GM21737 (cell line): ENCODE measurements around the gene SH2D7.
A peak's percentile ranks its signal among the peaks of the same experiment; 100 is the strongest.
"Not testable (repeated sequence)": the region's sequence is repeated elsewhere in the genome, so short reads cannot be mapped to it uniquely, and the experiment has no call there.

Source experiments
- ATAC-seq: cut with Tn5 transposase; IDR thresholded peaks from one replicate; pipeline ENCODE4 v1.9.1; 2021; ENCODE audit warnings: mild to moderate bottlenecking, moderate library complexity; ENCODE audit not compliant: unreplicated experiment

Gene SH2D7

DNA sequence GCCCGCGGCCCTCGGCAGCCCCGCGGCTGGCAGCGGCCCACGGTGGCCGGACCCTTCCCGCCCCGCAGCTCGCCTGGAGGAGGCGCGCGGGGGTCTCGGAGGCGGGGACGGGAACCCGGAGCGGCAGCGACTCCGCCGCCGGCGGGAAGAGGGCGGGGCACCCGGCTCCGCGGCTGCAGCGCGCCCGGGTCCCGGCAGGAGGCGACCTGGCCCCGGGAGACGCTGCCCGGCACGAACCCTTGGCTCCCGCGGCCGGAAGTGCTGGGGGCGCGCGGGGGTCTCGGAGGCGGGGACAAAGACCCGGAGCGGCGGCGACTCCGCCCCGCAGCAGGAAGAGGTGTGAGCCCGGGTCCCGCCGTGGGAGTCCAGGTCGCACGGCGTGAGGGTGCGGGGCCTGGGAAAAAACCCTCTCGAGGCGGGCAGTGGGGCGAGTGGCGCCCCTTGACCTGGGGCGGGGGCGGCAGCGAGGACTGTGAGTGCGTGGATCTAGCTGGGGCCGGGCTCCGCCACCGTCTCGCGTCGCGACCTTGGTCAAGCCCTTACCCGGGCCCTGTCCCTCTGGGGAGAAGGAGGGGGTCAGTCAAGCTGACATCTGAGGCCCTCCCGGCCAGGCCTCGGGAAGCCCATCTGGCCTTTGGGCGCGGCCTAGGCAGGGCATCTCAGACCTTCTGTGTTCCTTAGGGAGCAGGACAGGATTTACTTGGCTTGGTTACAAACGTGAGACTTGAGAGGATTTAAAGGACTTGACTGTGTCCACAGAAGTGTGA is 39.1 kb downstream of the SH2D7 start, which contains the start of gene CIB2:
TSS of gene CIB2 (minus strand) at position 151 of the 767 bp plus-strand sequence. CDS start 230 bp downstream, outside the sequence.
- ATAC-seq = peak; percentile 78

DNA sequence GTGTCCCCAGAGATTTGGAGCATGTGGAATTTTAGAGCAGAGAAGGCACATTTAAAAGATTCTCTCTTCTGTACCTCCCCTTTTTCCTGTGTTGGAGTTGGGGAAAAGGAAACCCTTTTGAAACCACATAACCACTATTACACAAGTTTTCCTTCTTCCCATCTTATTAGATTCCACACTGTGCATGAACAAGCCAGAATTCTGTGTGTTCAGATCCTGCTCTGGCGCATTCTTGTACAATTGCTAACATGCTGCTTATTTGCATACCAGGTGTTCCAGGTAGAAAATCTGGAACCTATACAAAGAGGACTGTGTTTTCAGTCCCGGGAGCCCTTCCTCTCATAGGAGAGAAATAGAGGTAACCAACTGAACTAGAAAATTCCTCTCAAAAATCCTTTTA is 41.4 kb downstream of the SH2D7 start:
- ATAC-seq = no peak

DNA sequence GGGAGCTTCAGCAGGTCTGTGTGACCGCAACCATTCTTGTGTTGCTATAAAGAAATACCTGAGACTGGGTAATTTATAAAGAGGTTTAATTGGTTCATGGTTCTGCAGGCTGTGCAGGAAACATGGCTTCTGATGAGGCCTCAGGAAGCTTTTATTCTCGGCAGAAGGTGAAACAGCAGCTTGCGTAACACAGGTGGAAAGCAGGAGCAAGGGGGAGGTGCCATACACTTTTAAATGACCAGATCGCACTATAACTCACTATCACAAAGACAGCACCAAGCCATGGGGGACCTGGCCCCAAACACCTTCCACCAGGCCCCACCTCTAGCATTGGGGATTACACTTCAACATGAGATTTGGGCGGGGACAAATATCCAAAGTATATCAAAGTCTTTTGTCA is 47.2 kb downstream of the SH2D7 start:
- no peak for ATAC-seq

DNA sequence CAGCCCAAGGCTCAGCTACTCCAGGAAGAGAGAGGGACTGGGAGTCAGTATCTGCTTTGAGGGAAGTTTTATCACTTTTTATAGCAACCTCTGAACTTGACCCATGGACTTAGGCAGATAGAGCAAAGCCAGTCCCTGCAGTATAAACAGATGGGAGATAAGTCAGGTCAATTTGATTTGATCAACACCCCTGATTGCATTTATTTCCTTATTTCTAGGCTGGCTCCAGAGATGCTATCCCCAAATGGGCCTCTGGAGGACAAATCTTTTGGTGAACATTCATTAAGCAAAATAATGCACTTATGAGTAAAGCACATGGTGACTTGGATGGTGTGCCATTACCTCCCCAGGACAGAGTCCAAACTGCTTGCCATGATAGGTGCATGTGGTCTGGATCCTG is 47.9 kb downstream of the SH2D7 start:
- ATAC-seq = no peak

DNA sequence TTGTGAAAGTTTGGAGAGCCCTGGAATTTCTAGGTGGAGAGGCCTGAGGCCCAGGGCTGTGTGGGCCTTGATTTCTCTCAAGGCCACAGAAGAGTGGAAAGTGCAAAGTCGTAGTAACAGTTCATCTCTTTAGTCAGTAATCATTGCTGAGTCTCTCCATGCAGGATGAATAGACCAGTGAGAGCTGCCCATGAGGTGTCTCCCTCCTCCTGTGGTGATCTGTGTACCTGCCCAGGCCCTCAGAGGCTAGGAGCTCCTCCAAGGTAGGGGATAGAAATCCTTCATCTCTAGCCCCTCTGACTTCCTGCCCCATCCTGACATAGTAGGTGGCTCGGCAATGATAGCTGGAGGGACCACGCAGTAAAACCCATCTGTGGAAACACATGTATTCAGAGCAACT is 50.0 kb downstream of the SH2D7 start:
- ATAC-seq = no peak

DNA sequence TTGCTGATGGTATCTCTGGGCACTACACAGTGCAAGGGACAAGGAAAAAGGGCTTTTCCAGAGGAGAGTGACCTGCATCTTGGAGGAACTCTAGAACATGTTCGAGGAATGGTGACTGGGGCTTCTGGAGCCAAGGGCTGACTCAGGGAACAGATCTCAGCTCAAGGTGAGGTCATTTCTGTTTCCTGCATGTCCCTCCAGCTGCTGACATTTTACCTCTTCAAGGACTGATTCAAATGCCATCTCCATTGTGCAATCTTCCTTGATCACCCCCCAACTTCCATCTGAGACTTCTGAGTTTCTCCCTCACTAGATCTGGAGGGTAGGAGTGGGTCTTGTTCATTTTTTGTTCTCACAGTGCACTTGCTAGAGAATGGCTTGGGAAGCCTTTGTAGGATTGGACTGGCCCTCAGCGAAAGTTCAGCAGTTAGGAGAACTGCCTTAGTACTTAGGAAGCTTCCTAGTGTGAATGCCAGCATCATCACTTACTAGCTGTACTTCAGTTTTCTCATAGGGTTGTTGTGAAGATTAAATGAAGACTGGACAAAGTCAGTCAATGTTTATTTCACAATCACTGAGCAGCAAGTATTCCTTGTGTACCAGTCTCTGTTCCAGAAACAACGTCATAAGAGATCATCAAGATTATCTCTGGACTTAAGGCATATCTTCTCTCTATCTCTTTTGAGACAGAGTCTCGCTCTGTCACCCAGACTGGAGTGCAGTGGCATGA is 54.2 kb downstream of the SH2D7 start:
- no peak for ATAC-seq

DNA sequence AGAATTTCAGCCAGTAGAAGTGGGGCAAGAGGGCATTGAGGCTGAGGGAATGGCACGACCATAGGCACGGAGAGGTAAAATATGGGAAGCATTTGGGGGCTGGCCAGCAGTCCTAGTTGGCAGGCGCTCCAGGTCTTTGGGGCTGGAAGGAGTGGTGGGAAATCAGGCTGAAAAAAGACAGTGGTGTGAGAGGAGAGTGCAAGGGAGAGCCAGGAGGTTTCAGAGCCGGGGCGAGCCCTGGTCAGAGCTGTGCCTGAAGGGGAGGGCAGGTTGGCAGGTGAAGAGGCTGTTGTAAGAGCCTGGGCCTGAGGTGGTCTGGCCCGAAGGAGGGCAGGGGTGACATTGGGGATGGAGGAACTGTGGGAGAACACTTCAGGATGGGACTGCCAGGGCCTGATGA is 55.2 kb downstream of the SH2D7 start:
- no peak for ATAC-seq

DNA sequence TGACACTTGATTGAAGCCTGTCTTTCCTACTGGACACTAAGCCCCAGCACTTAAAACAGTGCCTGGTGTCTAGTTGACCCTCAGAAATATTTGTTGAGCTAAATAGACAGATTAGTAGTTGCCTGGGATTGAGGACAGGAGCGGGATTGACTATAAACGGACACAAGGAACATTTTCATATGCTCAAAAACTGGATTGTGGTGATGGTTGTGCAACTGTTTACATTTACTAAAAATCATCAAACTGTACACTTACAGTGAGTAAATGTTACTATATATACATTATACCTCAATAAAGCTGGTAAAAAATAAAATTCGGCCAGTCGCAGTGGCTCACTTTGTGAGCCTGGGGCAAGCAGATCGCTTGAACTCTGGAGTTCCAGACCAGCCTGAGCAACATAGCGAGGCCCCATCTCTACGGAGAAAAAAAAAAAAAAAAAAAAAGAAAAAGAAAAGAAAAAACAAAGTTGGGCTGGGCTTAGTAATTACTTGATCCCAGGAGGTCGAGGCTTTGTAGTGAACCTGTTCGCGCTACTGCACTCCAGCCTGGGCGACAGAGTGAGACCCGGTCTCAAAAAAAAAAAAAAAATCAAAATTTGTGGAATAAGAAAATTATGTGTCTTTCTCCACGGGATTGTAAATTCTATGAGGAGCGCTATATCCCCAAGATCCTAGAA is 56.2 kb downstream of the SH2D7 start:
- ATAC-seq = no peak

DNA sequence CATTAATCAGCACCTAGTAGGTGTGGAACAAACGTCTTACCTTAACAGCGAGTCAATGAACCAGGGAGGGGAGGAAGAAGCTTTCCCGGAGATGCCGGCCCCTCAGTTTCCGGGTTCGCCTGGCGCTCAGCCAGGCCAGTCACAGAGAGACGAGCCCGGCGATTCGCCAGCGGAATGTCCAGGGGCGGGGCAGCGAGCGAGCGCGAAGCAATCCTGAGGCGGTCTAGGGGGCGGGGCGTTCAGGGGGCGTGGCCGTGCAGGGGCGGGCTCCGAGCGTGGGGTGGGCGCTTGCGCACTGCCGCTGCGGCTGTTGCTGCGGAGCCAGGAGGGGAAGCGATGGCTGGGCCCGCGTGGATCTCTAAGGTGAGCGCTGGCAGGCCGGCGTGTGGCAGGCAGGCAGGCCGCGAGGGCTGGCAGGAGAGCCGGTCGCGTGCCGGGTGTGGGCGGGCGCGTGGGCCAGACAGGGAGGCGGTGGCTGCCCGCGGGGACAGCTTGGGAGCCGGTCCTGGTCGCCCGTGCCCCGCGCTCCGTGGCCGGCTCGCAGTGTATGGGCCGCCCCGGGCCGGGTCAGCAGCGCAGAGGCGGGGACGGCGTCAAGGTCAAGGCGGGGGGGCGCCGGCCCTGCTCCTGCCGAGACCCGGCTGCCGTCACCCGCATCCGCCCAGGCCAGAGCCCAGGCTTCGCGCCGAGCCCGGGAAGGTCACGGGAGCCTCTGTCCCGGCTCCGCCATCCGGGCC is 56.9 kb downstream of the SH2D7 start, which contains the start of gene IDH3A:
TSS of gene IDH3A (plus strand) at position 295 of the 737 bp plus-strand sequence. CDS start at position 337, 42 bp downstream.
- peak; percentile 83 for ATAC-seq

DNA sequence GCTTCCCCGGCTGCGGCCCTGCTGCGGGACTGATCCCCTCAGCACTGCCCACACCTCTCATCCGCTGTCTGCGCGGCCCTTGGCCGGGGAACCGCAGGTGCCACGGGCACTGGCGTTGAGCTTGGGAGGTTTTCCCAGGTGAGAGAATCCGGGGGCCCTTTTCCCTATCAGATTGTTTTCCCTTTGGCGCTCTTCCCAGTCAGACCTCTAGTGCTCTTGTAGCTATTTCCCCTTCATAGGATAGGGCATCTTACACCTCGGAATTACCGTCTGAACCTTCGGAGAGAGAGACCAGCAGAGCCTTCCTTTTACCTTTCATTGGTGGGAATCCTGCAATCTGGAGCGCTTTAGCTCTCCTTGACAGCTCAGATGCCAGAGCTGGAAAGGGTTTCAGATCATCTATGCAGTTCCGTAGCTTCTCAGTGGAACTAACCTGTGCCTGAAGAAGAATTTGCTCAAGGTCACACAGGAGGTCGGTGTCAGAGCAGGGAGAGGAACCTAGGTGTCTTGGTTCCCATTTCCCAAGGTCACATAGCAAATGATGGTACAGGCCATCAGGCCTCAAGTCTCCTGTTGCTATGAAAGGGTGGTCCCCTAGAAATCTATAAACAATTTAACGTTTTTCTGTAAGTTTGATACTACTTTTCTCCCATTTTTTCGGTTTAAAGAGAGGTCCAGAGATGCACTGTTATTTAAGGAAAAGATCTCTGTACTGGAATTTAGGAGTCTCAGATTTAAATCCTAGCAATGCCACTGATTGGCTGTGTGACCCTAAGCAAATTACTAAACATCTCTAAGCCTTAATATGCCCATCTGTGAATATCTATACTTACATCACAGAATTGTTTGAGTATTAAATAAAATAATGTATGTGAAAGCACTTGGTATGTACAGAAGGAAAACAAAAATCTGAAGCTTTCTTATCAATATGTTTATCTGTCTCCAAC is 57.7 kb downstream of the SH2D7 start:
- ATAC-seq = no peak

DNA sequence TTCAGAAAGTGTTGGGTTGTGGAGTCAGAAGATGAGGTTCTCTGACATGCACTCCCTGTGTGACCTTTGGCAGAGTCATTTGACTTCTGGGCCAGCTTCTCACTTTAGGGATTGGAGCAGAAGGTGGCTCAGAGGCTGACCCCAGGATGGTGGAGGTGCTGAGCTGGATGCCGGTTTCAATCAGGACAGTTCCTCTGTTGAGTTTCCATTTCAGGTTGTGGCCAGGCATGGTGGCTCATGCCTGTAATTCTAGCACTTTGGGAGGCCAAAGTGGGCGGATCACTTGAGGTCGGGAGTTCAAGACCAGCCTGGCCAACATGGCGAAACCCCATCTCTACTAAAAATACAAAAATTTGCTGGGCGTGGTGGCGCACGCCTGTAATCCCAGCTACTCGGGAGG is 58.7 kb downstream of the SH2D7 start:
- ATAC-seq = not testable (repeated sequence)
